Loucy (cell line): ENCODE measurements around the gene AGBL4.

Experiments used
- EZH2phosphoT487 ChIP-seq: fragments of 200-600 bp; IDR thresholded peaks from 2 replicates; pipeline ENCODE4 v1.6.1; 2018; ENCODE audit warnings: antibody characterized with exemption, mild to moderate bottlenecking, moderate library complexity, borderline replicate concordance
- TF ChIP-seq, protein P1 (sequence below): fragments of 200-600 bp; sonication (generic); conservative IDR thresholded peaks from 2 replicates; pipeline ENCODE4 v1.5.1; 2014; ENCODE audit warnings: mild to moderate bottlenecking, antibody characterized with exemption, low read length

DNA sequence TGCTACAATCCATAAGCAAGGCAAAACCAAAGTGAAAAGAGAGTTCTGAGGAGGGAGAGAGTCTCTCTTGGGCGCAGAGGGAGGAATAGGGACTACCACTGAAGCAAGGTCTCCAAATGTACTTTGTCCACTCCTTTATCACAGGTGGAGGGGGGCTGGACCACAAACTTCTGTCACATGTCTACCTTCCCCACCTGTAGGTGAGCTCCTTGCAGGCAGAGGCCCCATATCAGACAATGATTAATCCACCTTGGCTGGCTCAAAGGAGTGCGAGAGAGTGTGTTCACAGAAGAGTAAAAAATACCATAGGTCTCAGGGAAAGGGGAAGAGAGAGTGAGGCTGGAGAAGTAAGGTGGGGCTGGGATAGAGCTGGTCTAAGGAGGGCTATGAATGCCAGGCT, 1251.5 kb downstream of the AGBL4 start:
- TF ChIP-seq, protein P1, sequence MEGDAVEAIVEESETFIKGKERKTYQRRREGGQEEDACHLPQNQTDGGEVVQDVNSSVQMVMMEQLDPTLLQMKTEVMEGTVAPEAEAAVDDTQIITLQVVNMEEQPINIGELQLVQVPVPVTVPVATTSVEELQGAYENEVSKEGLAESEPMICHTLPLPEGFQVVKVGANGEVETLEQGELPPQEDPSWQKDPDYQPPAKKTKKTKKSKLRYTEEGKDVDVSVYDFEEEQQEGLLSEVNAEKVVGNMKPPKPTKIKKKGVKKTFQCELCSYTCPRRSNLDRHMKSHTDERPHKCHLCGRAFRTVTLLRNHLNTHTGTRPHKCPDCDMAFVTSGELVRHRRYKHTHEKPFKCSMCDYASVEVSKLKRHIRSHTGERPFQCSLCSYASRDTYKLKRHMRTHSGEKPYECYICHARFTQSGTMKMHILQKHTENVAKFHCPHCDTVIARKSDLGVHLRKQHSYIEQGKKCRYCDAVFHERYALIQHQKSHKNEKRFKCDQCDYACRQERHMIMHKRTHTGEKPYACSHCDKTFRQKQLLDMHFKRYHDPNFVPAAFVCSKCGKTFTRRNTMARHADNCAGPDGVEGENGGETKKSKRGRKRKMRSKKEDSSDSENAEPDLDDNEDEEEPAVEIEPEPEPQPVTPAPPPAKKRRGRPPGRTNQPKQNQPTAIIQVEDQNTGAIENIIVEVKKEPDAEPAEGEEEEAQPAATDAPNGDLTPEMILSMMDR, result no peak
- no peak for TF ChIP-seq EZH2phosphoT487
